Stomach (tissue), 4 donors: ENCODE results near the gene C1orf87.

Experiments
- POLR2A ChIP-seq, 4 donors: fragments of 450-650 bp; IDR thresholded peaks; one replicate each; pipeline ENCODE4 v1.6.1; 2016; ENCODE audit warnings: antibody characterized with exemption in 4 of 4, control low read depth in 2 of 4, mild to moderate bottlenecking in 1 of 4, moderate library complexity in 1 of 4
- TF ChIP-seq, protein P1 (sequence below), 7 experiments: fragments of 450-650 bp in 4 of 7; fragments of 200-600 bp in 3 of 7; sonication (generic) in 3 of 7; IDR thresholded peaks; one replicate each; pipeline ENCODE4 v1.5.1; 2016 to 2019; ENCODE audit warnings: antibody characterized with exemption in 7 of 7, control low read depth in 2 of 7, mild to moderate bottlenecking in 1 of 7

GRCh38 chr1:59999746-60000145, 73.8 kb downstream of the C1orf87 start:
- TF ChIP-seq, protein P1, sequence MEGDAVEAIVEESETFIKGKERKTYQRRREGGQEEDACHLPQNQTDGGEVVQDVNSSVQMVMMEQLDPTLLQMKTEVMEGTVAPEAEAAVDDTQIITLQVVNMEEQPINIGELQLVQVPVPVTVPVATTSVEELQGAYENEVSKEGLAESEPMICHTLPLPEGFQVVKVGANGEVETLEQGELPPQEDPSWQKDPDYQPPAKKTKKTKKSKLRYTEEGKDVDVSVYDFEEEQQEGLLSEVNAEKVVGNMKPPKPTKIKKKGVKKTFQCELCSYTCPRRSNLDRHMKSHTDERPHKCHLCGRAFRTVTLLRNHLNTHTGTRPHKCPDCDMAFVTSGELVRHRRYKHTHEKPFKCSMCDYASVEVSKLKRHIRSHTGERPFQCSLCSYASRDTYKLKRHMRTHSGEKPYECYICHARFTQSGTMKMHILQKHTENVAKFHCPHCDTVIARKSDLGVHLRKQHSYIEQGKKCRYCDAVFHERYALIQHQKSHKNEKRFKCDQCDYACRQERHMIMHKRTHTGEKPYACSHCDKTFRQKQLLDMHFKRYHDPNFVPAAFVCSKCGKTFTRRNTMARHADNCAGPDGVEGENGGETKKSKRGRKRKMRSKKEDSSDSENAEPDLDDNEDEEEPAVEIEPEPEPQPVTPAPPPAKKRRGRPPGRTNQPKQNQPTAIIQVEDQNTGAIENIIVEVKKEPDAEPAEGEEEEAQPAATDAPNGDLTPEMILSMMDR (IDR thresholded peaks at IDR 0.05), result no peak
- no peak for TF ChIP-seq POLR2A (IDR thresholded peaks at IDR 0.05)
